Gastroesophageal sphincter (tissue), 4 donors: ENCODE results near the gene ALDH1A3. TPM values are rescaled to one million over a fixed set of nuclear protein-coding genes. Genes with fewer than 3 reads are reported as not detected.

ENCODE experiments used
- ATAC-seq: fragments of 150-250 bp; one replicate; pipeline ENCODE4 v1.9.1; 2016; ENCODE audit warnings: mild to moderate bottlenecking, moderate library complexity
- H3K27ac ChIP-seq, 4 donors: fragments of 200-600 bp; sonication (generic) in 3 of 4; 1 replicate in 3 of 4; 2 replicates in 1 of 4; pipeline ENCODE4 v1.5.1; 2016 to 2019
- H3K27me3 ChIP-seq: fragments of 200-600 bp; sonication (generic); one replicate; pipeline ENCODE4 v1.5.1; 2019
- H3K36me3 ChIP-seq, 2 donors: fragments of 200-600 bp; sonication (generic); one replicate each; pipeline ENCODE4 v1.5.1; 2019; ENCODE audit warnings: control low read depth in 1 of 2
- H3K4me1 ChIP-seq, 3 donors: fragments of 200-600 bp; sonication (generic); 1 replicate in 2 of 3; 2 replicates in 1 of 3; pipeline ENCODE4 v1.5.1; 2016 to 2019; ENCODE audit warnings: control low read depth in 2 of 3
- H3K4me3 ChIP-seq, 2 donors: fragments of 200-600 bp; sonication (generic); one replicate each; pipeline ENCODE4 v1.5.1; 2019; ENCODE audit warnings: mild to moderate bottlenecking in 1 of 2, moderate library complexity in 1 of 2
- H3K9me3 ChIP-seq, 3 donors: fragments of 200-600 bp; sonication (generic); one replicate each; pipeline ENCODE4 v1.5.1; 2017 to 2019; ENCODE audit warnings: control low read depth in 2 of 3
- CTCF ChIP-seq, 4 experiments: fragments of 200-600 bp in 2 of 4; fragments of 450-650 bp in 2 of 4; sonication (generic) in 1 of 4; IDR thresholded peaks; one replicate each; pipeline ENCODE4 v1.5.1; 2017 to 2019; ENCODE audit warnings: antibody characterized with exemption in 4 of 4, mild to moderate bottlenecking in 2 of 4, moderate library complexity in 2 of 4
- EP300 ChIP-seq: sonication (generic); formaldehyde crosslinking; IDR thresholded peaks from one replicate; pipeline ENCODE4 v1.6.1; 2017; ENCODE audit warnings: antibody characterized with exemption, mild to moderate bottlenecking
- POLR2A ChIP-seq, 2 donors: fragments of 450-650 bp; IDR thresholded peaks; one replicate each; pipeline ENCODE4 v1.6.1; 2017; ENCODE audit warnings: antibody characterized with exemption in 2 of 2, mild to moderate bottlenecking in 2 of 2, moderate library complexity in 1 of 2
- POLR2AphosphoS5 ChIP-seq: sonication (generic); formaldehyde crosslinking; IDR thresholded peaks from one replicate; pipeline ENCODE4 v1.6.1; 2017; ENCODE audit warnings: antibody characterized with exemption
- WGBS, 2 donors: methylation state at CpG; one replicate each; pipeline ENCODE4 v1.1.5; 2018; ENCODE audit warnings: low coverage in 1 of 2; 5-methylcytosine and 5-hydroxymethylcytosine counted together
- total RNA-seq, 4 donors: library from RNA; depleted of rRNA; stranded (reverse); fragments of >200 nt; gene quantifications; one replicate each; pipeline ENCODE4 v1.1.0, GENCODE V29; 2016

Gene ALDH1A3
- total RNA-seq, 4 donors from 2014 or later, result 23.0 to 148 (median 93.4) TPM

GRCh38 chr15:100887211-100887913 lies 7.7 kb downstream of the ALDH1A3 start:
- 65 to 79% methylated on average over 5 to 11 of the region's 22 CpGs for WGBS, 2 donors
- H3K36me3 ChIP-seq, result peaks cover 0 to 10% of the 10 kb centered on the region in 2 donors
- H3K4me3 ChIP-seq, result no peak overlapping the region
- no peak overlapping the region for H3K27ac ChIP-seq
- peaks cover 75% of the 10 kb centered on the region for H3K27me3 ChIP-seq
- no peak for TF ChIP-seq EP300
- no peak for TF ChIP-seq CTCF (IDR thresholded peaks at IDR 0.05)
- no peak for TF ChIP-seq POLR2A (IDR thresholded peaks at IDR 0.05)
- TF ChIP-seq POLR2AphosphoS5, result no peak
- ATAC-seq, result no peak
- peaks cover 0 to 19% (median 12%) of the 10 kb centered on the region in 3 donors for H3K4me1 ChIP-seq
- no peaks in the 10 kb centered on the region for H3K9me3 ChIP-seq

GRCh38 chr15:100889385-100890050 lies 9.9 kb downstream of the ALDH1A3 start:
- H3K36me3 ChIP-seq, result peaks cover 0 to 10% of the 10 kb centered on the region in 2 donors
- ATAC-seq, result peak; percentile 83
- peak overlapping the region in 1 of 2 donors; percentile 3 for H3K4me3 ChIP-seq
- 38 to 69% methylated on average over 5 to 9 of the region's 20 CpGs for WGBS, 2 donors
- peaks cover 0 to 19% (median 12%) of the 10 kb centered on the region in 3 donors for H3K4me1 ChIP-seq
- TF ChIP-seq POLR2A (IDR thresholded peaks at IDR 0.05), result no peak
- no peaks in the 10 kb centered on the region for H3K9me3 ChIP-seq
- H3K27ac ChIP-seq, result peak overlapping the region in 3 of 4 donors; percentile 50 to 72 (median 53)
- peaks cover 57% of the 10 kb centered on the region for H3K27me3 ChIP-seq

- Histone ChIP-seq H3K36me3 (peaks cover 0 to 10% of the 10 kb centered on the region in 2 donors), H3K27ac (peak overlapping the region in 3 of 4 donors; percentile 50 to 72 (median 53)), H3K9me3 (no peaks in the 10 kb centered on the region), H3K4me3 (no peak overlapping the region), H3K27me3 (peaks cover 52% of the 10 kb centered on the region), H3K4me1 (peaks cover 0 to 19% (median 12%) of the 10 kb centered on the region in 3 donors)
- no peak for ATAC-seq
- no peak for TF ChIP-seq POLR2A (IDR thresholded peaks at IDR 0.05)
- TF ChIP-seq EP300, result no peak
- no peak for TF ChIP-seq CTCF (IDR thresholded peaks at IDR 0.05)
- no peak for TF ChIP-seq POLR2AphosphoS5
- 74 to 80% methylated on average over 4 to 10 of the region's 10 CpGs for WGBS, 2 donors
Measured at GRCh38 chr15:100890051-100890720, 10.6 kb downstream of the ALDH1A3 start.

- Histone ChIP-seq H3K9me3 (no peaks in the 10 kb centered on the region), H3K27me3 (peaks cover 45% of the 10 kb centered on the region), H3K36me3 (peaks cover 0 to 10% of the 10 kb centered on the region in 2 donors), H3K4me1 (peaks cover 0 to 19% (median 12%) of the 10 kb centered on the region in 3 donors), H3K4me3 (no peak overlapping the region), H3K27ac (no peak overlapping the region)
- 83 to 100% methylated on average over 1 of the region's 6 CpGs for WGBS, 2 donors
- TF ChIP-seq POLR2AphosphoS5 (no peak), POLR2A (IDR thresholded peaks at IDR 0.05) (no peak), CTCF (IDR thresholded peaks at IDR 0.05) (no peak), EP300 (no peak)
- ATAC-seq, result no peak
Measured at GRCh38 chr15:100890850-100891249, 11.2 kb downstream of the ALDH1A3 start.

GRCh38 chr15:100891307-100892012 lies 11.8 kb downstream of the ALDH1A3 start:
- WGBS, 2 donors, result 80 to 84% methylated on average over 5 to 9 of the region's 21 CpGs

More at GRCh38 chr15:100891307-100892012, 11.8 kb downstream of the ALDH1A3 start:
- H3K36me3 ChIP-seq, result peaks cover 0 to 10% of the 10 kb centered on the region in 2 donors
- H3K4me3 ChIP-seq, result no peak overlapping the region
- H3K9me3 ChIP-seq, result no peaks in the 10 kb centered on the region
- no peak for ATAC-seq
- TF ChIP-seq POLR2A (IDR thresholded peaks at IDR 0.05) (no peak), POLR2AphosphoS5 (no peak), EP300 (no peak), CTCF (IDR thresholded peaks at IDR 0.05) (no peak)
- peak overlapping the region in 2 of 4 donors; percentile 7 to 40 for H3K27ac ChIP-seq
- H3K4me1 ChIP-seq, result peaks cover 0 to 19% (median 12%) of the 10 kb centered on the region in 3 donors
- peaks cover 39% of the 10 kb centered on the region for H3K27me3 ChIP-seq
